ENCODE measurements around the gene SDC3.

DNA sequence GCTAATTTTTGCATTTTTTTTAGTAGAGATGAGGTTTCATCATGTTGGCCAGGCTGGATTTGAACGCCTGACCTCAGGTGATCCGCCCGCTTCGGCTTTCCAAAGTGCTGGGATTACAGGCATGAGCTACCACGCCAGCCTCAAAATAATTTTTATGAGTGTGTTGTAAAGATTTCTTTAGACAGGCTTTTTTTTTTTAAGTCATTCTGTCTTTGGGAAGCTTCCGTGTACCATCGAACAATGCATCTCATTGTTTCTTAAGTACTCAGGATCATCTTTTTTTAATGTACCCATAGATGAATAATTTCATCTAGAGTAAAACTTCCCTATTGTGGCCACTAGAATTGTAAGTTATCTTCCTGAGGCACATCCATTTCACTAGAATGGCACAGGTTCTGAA is 19.6 kb upstream of the SDC3 start:
- TF ChIP-seq CTCF (IDR thresholded peaks at IDR 0.05; ENCODE audit: insufficient read depth, low read length): no peak
- no peak for TF ChIP-seq POLR2AphosphoS5 (IDR thresholded peaks at IDR 0.05; ENCODE audit: low read depth)
- no peak for TF ChIP-seq REST (IDR thresholded peaks at IDR 0.05; ENCODE audit: insufficient replicate concordance, low read depth)

Data from HL-60 (cell line).